K562 (cell line): Measurements from ENCODE around the gene ADGRB2. TPM values are rescaled to one million over a fixed set of nuclear protein-coding genes. Genes with fewer than 3 reads are reported as not detected.

ENCODE experiments used
- ATAC-seq: fragments of 200-7000 bp; cut with Tn5 transposase; 3 replicates; pipeline ENCODE4 v1.9.1; 2020; ENCODE audit warnings: moderate library complexity
- BruUV-seq: library from RNA; stranded (reverse); fragments of 400-500 nt; replicated peaks from 2 replicates; lab custom pipeline; 2021; lab: Mats Ljungman, UMichigan
- CTCF ChIA-PET: fragments of 300-600 bp; formaldehyde crosslinking; extraction: SDS; loops from one replicate; lab custom pipeline; 2021; ENCODE audit warnings: low intra/inter-chr PET ratio; lab: Yijun Ruan, JAX
- POLR2A ChIA-PET: fragments of 300-600, 350-650 bp; sonication (Branson Sonifier 250); formaldehyde crosslinking; extraction: SDS; loops from one replicate; lab custom pipeline; 2021; ENCODE audit warnings: antibody characterized with exemption, inconsistent platforms; lab: Yijun Ruan, JAX
- DNase-seq, 4 experiments: peaks; one replicate each; pipeline versions ENCODE4 v3.0.0 to v3.0.0-alpha.2; 2011 to 2018; ENCODE audit warnings: low spot score in 3 of 4, mixed read lengths in 3 of 4; ENCODE audit errors: extremely low read depth in 1 of 4
- FAIRE-seq: peaks from 2 replicates; lab custom pipeline; 2011; peaks lifted over from hg19 to GRCh38; lab: Jason Lieb, UNC
- H2AFZ ChIP-seq: 2 replicates; pipeline ENCODE4 v1.6.0; 2011; ENCODE audit warnings: low read depth, low read length, control low read depth, inconsistent platforms
- H3K27ac ChIP-seq: fragments of 200-600 bp; 3 replicates; pipeline ENCODE4 v1.8.0; 2011; ENCODE audit warnings: low read depth, mild to moderate bottlenecking, control low read depth, inconsistent platforms, low read length, moderate library complexity, mixed read lengths; ENCODE audit errors: extremely low read depth
- H3K27me3 ChIP-seq, 2 experiments: fragments of 300-600 bp in 1 of 2; 2 replicates in 1 of 2; 3 replicates in 1 of 2; pipeline versions ENCODE4 v1.6.0 to v1.8.0; 2011; ENCODE audit warnings: inconsistent platforms in 2 of 2, low read length in 2 of 2, mild to moderate bottlenecking in 1 of 2, mixed read lengths in 1 of 2, moderate library complexity in 1 of 2; ENCODE audit not compliant: control insufficient read depth in 2 of 2, insufficient read depth in 2 of 2
- H3K36me3 ChIP-seq: fragments of 300-600 bp; 3 replicates; pipeline ENCODE4 v1.8.0; 2011; ENCODE audit warnings: mild to moderate bottlenecking, low read length, inconsistent platforms; ENCODE audit not compliant: control insufficient read depth, insufficient read depth
- H3K4me1 ChIP-seq, 2 experiments: fragments of 200-600 bp in 1 of 2; replicated peaks in 1 of 2; 2 replicates in 1 of 2; 3 replicates in 1 of 2; pipeline versions ENCODE4 v1.5.1 to v1.8.0; 2011; ENCODE audit warnings: inconsistent platforms in 2 of 2, low read length in 2 of 2, mild to moderate bottlenecking in 1 of 2, mixed read lengths in 1 of 2, moderate library complexity in 1 of 2; ENCODE audit not compliant: control insufficient read depth in 2 of 2, insufficient read depth in 2 of 2
- H3K4me2 ChIP-seq: 2 replicates; pipeline ENCODE4 v1.6.1; 2011; ENCODE audit warnings: low read length, control low read depth, inconsistent platforms, mixed read lengths; ENCODE audit not compliant: insufficient read depth
- H3K4me3 ChIP-seq: fragments of 200-600 bp; sonication (generic), shearing (Covaris generic); 2 replicates; pipeline ENCODE4 v1.5.1; 2016; ENCODE audit warnings: control low read depth, inconsistent platforms
- H3K79me2 ChIP-seq: fragments of 200-600 bp; 3 replicates; pipeline ENCODE4 v1.8.0; 2011; ENCODE audit warnings: low read length, inconsistent platforms; ENCODE audit not compliant: control insufficient read depth, insufficient read depth
- H3K9ac ChIP-seq, 2 experiments: 2 replicates each; pipeline versions ENCODE4 v1.6.0 to v1.6.1; 2011; ENCODE audit warnings: low read depth in 2 of 2, low read length in 2 of 2, control low read depth in 1 of 2, inconsistent platforms in 1 of 2, mild to moderate bottlenecking in 1 of 2, mixed read lengths in 1 of 2; ENCODE audit not compliant: insufficient read depth in 1 of 2
- H3K9me1 ChIP-seq: one replicate; pipeline ENCODE4 v1.6.0; 2011; ENCODE audit warnings: inconsistent platforms, mild to moderate bottlenecking, low read length, moderate library complexity; ENCODE audit not compliant: control insufficient read depth, insufficient read depth
- H3K9me3 ChIP-seq: replicated peaks from 2 replicates; pipeline ENCODE4 v1.5.1; 2011; ENCODE audit warnings: low read depth, low read length, inconsistent platforms; ENCODE audit not compliant: control insufficient read depth, insufficient read depth
- H4K20me1 ChIP-seq: replicated peaks from 2 replicates; pipeline ENCODE4 v1.6.1; 2011; ENCODE audit warnings: low read length, inconsistent platforms, mixed read lengths; ENCODE audit not compliant: control insufficient read depth, insufficient read depth
- EHMT2 ChIP-seq: fragments of 450-650 bp; IDR thresholded peaks from 2 replicates; pipeline ENCODE4 v1.6.1; 2018; ENCODE audit warnings: antibody characterized with exemption
- USF1 ChIP-seq: sonication (generic); formaldehyde crosslinking; IDR thresholded peaks from 2 replicates; pipeline ENCODE4 v1.9.0; 2022; ENCODE audit warnings: mild to moderate bottlenecking, missing genetic modification reagents
- ZNF655 ChIP-seq: fragments of 250-450 bp; sonication (Bioruptor Pico); IDR thresholded peaks from 2 replicates; pipeline ENCODE4 v1.5.0; 2021
- WGBS: fragments of 100-300 bp; shearing (Covaris generic); methylation state at CpG from one replicate; pipeline ENCODE4 v1.1.6; 2016; ENCODE audit warnings: low coverage, mixed read lengths; ENCODE audit not compliant: insufficient coverage; ENCODE audit errors: missing lambda C conversion rate; 5-methylcytosine and 5-hydroxymethylcytosine counted together
- in situ Hi-C: fragments of 300-500 bp; cut with MboI; formaldehyde crosslinking; loops from 4 replicates; pipeline ENCODE4 v1.15.0; 2018; ENCODE audit warnings: inconsistent platforms, mixed read lengths
- intact Hi-C: fragments of 100-400 bp; cut with micrococcal nuclease; formaldehyde crosslinking; loops from 2 replicates; pipeline ENCODE4 v1.14.2; 2022
- polyA plus RNA-seq, 8 experiments: library from polyadenylated mRNA; depleted of rRNA in 4 of 8; stranded (reverse) in 5 of 8; unstranded in 3 of 8; fragments of >200 nt; fragmentation: Nextera tagmentation in 2 of 8; fragmentation: Illumina TruSeq in 1 of 8; extraction: Ambion mirVana in 2 of 8; extraction: Trizol in 1 of 8; gene quantifications; 2 replicates each; pipeline versions ENCODE4 v1.2.1 to v1.2.3, GENCODE V29; 2011 to 2014; ENCODE audit warnings: inconsistent platforms in 1 of 8, missing spikeins in 1 of 8
- total RNA-seq, 7 experiments: library from RNA; depleted of rRNA in 6 of 7; stranded (reverse); fragments of >200 nt in 6 of 7; fragmentation: Illumina TruSeq in 2 of 7; extraction: Trizol in 2 of 7; gene quantifications; 2 replicates each; pipeline versions ENCODE4 v1.2.1 to v1.2.3, GENCODE V29; 2011 to 2021; ENCODE audit warnings: low replicate concordance in 1 of 7

ADGRB2 gene
- total and polyA plus RNA-seq, 9 of the 15 experiments (the other 6 are each of a cell fraction or from before 2014, with no cell fraction given): 0.04 to 0.23 (median 0.20) TPM; not detected in 2

- no peaks in the 10 kb centered on the region for H3K36me3 ChIP-seq
- no peaks in the 10 kb centered on the region for H3K9me3 ChIP-seq
- H3K27me3 ChIP-seq: peaks cover 29 to 82% of the 10 kb centered on the region in 2 experiments; a peak in 4 of 5 replicates
- ChIA-PET CTCF (no interaction called here), POLR2A (interaction anchor here (0.6 to 0.8 kb wide), 2 partner anchors 72 to 120 kb away, joined by 3 read pairs; no protein-coding TSS in a partner anchor)
- no peak overlapping the region for H3K27ac ChIP-seq
- no peaks in the 10 kb centered on the region for H3K79me2 ChIP-seq
- H2AFZ ChIP-seq: no peak overlapping the region
- 6% methylated on average over 9 of the region's 9 CpGs for WGBS
- peaks cover 48% of the 10 kb centered on the region for H4K20me1 ChIP-seq
- TF ChIP-seq EHMT2 (no peak), ZNF655 (CRISPR knock-in tag) (no peak), USF1 (0 out of 2 replicates have a peak, but pooled peaks have one; percentile 31)
- intact Hi-C loops (no loop called here), in situ Hi-C loops (no loop called here)
- no peak overlapping the region for H3K4me2 ChIP-seq
- H3K9ac ChIP-seq: peak overlapping the region in 1 of 2 experiments; percentile 3; a peak in 1 of 4 replicates
- H3K4me3 ChIP-seq: no peak overlapping the region
- no peaks in the 10 kb centered on the region for H3K9me1 ChIP-seq
- no TSS peak for BruUV-seq
- H3K4me1 ChIP-seq: peaks cover 0 to 25% of the 10 kb centered on the region in 2 experiments; a peak in 2 of 5 replicates
- no peak for ATAC-seq
- no peak for FAIRE-seq
- no peak for DNase-seq
Observed at GRCh38 chr1:31753707-31754349, 10.3 kb downstream of the ADGRB2 start.
